ENCODE data around the gene OSBPL10.

DNA sequence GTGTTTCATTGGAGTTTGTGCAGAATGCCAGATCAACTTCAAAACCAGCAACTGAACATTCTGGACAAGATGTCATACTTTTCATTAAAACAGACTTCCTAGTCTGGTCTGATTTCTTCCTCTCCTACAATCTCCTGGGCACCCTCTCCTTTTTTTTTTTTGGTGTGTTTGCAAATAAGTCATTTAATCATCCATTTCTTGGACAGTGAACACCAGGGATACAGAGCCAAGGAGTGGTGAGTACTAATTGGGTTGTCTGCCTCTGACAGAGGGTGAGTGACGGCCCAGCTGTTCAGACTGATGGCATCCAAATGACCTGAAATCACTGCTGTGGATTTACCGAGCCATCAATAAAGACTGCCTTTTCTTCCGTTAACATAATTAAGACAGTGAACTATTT is 290.3 kb downstream of the OSBPL10 start:
- no peak for TF ChIP-seq POLR2A (IDR thresholded peaks at IDR 0.05)
- TF ChIP-seq, protein P1, sequence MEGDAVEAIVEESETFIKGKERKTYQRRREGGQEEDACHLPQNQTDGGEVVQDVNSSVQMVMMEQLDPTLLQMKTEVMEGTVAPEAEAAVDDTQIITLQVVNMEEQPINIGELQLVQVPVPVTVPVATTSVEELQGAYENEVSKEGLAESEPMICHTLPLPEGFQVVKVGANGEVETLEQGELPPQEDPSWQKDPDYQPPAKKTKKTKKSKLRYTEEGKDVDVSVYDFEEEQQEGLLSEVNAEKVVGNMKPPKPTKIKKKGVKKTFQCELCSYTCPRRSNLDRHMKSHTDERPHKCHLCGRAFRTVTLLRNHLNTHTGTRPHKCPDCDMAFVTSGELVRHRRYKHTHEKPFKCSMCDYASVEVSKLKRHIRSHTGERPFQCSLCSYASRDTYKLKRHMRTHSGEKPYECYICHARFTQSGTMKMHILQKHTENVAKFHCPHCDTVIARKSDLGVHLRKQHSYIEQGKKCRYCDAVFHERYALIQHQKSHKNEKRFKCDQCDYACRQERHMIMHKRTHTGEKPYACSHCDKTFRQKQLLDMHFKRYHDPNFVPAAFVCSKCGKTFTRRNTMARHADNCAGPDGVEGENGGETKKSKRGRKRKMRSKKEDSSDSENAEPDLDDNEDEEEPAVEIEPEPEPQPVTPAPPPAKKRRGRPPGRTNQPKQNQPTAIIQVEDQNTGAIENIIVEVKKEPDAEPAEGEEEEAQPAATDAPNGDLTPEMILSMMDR (IDR thresholded peaks at IDR 0.05): no peak
